Thoracic aorta (tissue), 2 donors: ENCODE data around the gene FASTK. TPM values are rescaled to one million over a fixed set of nuclear protein-coding genes. Genes with fewer than 3 reads are reported as not detected.

Experiments used
- ATAC-seq: fragments of 150-250 bp; one replicate; pipeline ENCODE4 v1.8.0; 2017; ENCODE audit warnings: low read depth; ENCODE audit not compliant: insufficient number of reproducible peaks, low FRiP score
- DNase-seq: peaks from one replicate; pipeline ENCODE4 v3.0.0-alpha.2; 2020; ENCODE audit warnings: low spot score
- H3K27ac ChIP-seq, 2 donors: fragments of 200-600 bp; sonication (generic); 1 replicate in 1 of 2; 2 replicates in 1 of 2; pipeline ENCODE4 v1.5.1; 2016; ENCODE audit warnings: mild to moderate bottlenecking in 2 of 2, moderate library complexity in 2 of 2
- H3K27me3 ChIP-seq: fragments of 200-600 bp; sonication (generic); replicated peaks from 2 replicates; pipeline ENCODE4 v1.6.0; 2016; ENCODE audit warnings: mild to moderate bottlenecking; ENCODE audit not compliant: insufficient read depth
- H3K36me3 ChIP-seq: fragments of 200-600 bp; sonication (generic); one replicate; pipeline ENCODE4 v1.5.1; 2016
- H3K4me1 ChIP-seq, 2 donors: fragments of 200-600 bp; sonication (generic); 1 replicate in 1 of 2; 2 replicates in 1 of 2; pipeline versions ENCODE4 v1.5.1 to v1.6.0; 2016; ENCODE audit warnings: low read depth in 2 of 2, mild to moderate bottlenecking in 1 of 2; ENCODE audit not compliant: control insufficient read depth in 1 of 2
- H3K4me3 ChIP-seq: fragments of 200-600 bp; sonication (generic); 2 replicates; pipeline ENCODE4 v1.5.1; 2016; ENCODE audit warnings: mild to moderate bottlenecking
- H3K9me3 ChIP-seq: fragments of 200-600 bp; sonication (generic); 2 replicates; pipeline ENCODE4 v1.5.1; 2016
- total RNA-seq, 2 donors: library from RNA; depleted of rRNA; stranded (reverse); fragments of >200 nt; gene quantifications; one replicate each; pipeline versions ENCODE4 v1.1.0 to v1.2.3, GENCODE V29; 2016
- TF ChIP-seq, protein P1 (sequence below): fragments of 200-600 bp; sonication (generic); IDR thresholded peaks from one replicate; pipeline ENCODE4 v1.5.1; 2019; ENCODE audit warnings: antibody characterized with exemption

FASTK gene
- total RNA-seq, 2 donors from 2014 or later, result 59.0 to 110 TPM

GRCh38 chr7:151074817-151075661, 5.6 kb downstream of the FASTK start:
- H3K4me3 ChIP-seq, result no peak overlapping the region
- ATAC-seq, result no peak
- no peaks in the 10 kb centered on the region for H3K9me3 ChIP-seq
- no peak for DNase-seq
- no peak overlapping the region for H3K27ac ChIP-seq
- TF ChIP-seq, protein P1, sequence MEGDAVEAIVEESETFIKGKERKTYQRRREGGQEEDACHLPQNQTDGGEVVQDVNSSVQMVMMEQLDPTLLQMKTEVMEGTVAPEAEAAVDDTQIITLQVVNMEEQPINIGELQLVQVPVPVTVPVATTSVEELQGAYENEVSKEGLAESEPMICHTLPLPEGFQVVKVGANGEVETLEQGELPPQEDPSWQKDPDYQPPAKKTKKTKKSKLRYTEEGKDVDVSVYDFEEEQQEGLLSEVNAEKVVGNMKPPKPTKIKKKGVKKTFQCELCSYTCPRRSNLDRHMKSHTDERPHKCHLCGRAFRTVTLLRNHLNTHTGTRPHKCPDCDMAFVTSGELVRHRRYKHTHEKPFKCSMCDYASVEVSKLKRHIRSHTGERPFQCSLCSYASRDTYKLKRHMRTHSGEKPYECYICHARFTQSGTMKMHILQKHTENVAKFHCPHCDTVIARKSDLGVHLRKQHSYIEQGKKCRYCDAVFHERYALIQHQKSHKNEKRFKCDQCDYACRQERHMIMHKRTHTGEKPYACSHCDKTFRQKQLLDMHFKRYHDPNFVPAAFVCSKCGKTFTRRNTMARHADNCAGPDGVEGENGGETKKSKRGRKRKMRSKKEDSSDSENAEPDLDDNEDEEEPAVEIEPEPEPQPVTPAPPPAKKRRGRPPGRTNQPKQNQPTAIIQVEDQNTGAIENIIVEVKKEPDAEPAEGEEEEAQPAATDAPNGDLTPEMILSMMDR, result no peak
- H3K27me3 ChIP-seq, result no peaks in the 10 kb centered on the region
- peaks cover 51% of the 10 kb centered on the region for H3K36me3 ChIP-seq
- peaks cover 7 to 18% of the 10 kb centered on the region in 2 donors for H3K4me1 ChIP-seq

DNA sequence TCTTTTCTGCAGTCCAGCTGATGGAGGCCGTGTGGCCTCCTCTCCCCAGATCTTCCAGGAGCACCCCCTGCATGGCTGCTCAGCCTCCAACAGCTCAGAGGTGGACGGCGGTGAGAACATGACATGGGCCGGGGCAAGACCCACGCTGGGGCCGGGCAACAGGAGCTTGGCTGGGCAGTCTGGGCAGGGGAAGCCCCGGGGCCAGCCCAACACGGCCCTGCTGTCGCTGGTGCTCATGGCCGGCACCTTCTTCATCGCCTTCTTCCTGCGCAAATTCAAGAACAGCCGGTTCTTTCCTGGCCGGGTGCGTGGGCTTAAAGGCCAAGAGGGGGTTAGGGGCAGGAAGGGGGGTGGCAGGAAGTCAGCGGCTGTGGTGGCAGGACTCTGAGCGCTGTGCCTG, 6.6 kb downstream of the FASTK start:
- DNase-seq (no peak), ATAC-seq (no peak)
- TF ChIP-seq, protein P1, result no peak
- Histone ChIP-seq H3K27me3 (no peaks in the 10 kb centered on the region), H3K36me3 (peaks cover 54% of the 10 kb centered on the region), H3K27ac (no peak overlapping the region), H3K9me3 (no peaks in the 10 kb centered on the region), H3K4me3 (no peak overlapping the region), H3K4me1 (peaks cover 0 to 8% of the 10 kb centered on the region in 2 donors)

GRCh38 chr7:151071032-151071866, 9.4 kb downstream of the FASTK start:
- peaks cover 78% of the 10 kb centered on the region for H3K36me3 ChIP-seq

DNA sequence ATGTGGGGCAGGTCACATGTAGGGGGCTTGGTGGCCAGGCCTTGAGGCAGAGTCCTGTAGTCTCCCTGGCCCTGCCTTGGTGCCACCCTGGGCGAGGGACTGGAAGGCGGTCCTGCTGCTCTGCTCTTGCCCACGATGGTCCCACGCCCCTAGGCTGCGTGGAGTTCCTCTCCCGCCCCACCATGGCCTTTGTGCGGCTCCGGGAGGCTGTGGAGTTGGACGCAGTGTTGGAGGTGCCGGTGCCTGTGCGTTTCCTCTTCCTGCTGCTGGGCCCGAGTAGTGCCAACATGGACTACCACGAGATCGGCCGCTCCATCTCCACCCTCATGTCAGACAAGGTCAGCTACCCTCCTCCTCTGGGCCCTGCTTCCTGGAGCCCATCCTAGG, 10.0 kb downstream of the FASTK start:
- TF ChIP-seq, protein P1, result no peak
- H3K4me3 ChIP-seq, result no peak overlapping the region
- peaks cover 74% of the 10 kb centered on the region for H3K36me3 ChIP-seq
- no peaks in the 10 kb centered on the region for H3K4me1 ChIP-seq
- no peaks in the 10 kb centered on the region for H3K27me3 ChIP-seq
- ATAC-seq (no peak), DNase-seq (no peak)
- no peak overlapping the region for H3K27ac ChIP-seq
- H3K9me3 ChIP-seq, result no peaks in the 10 kb centered on the region

More at GRCh38 chr7:151071032-151071866, 9.4 kb downstream of the FASTK start:
- Histone ChIP-seq H3K27me3 (no peaks in the 10 kb centered on the region), H3K4me3 (no peak overlapping the region), H3K4me1 (no peaks in the 10 kb centered on the region), H3K27ac (no peak overlapping the region), H3K9me3 (no peaks in the 10 kb centered on the region)
- DNase-seq (no peak), ATAC-seq (no peak)
- TF ChIP-seq, protein P1, result no peak
